H1 (cell line): ENCODE measurements around the gene CENPM. TPM values are rescaled to one million over a fixed set of nuclear protein-coding genes. Genes with fewer than 3 reads are reported as not detected.

Experiments
- CTCF ChIA-PET: fragments of 300-600 bp; sonication (Branson Sonifier 250); formaldehyde crosslinking; loops from one replicate; lab custom pipeline; 2021; ENCODE audit not compliant: partially characterized antibody; lab: Charles Lee
- POLR2A ChIA-PET: fragments of 300-600 bp; sonication (Branson Sonifier 250); formaldehyde crosslinking; loops from one replicate; lab custom pipeline; 2021; ENCODE audit warnings: inconsistent platforms; ENCODE audit not compliant: partially characterized antibody; lab: Charles Lee
- DNase-seq, 2 experiments: peaks; one replicate each; pipeline versions ENCODE4 v3.0.0 to v3.0.0-alpha.2; 2010 to 2022; ENCODE audit warnings: low spot score in 2 of 2, low read depth in 1 of 2, mixed read lengths in 1 of 2
- FAIRE-seq: peaks from 2 replicates; lab custom pipeline; 2011; peaks lifted over from hg19 to GRCh38; lab: Jason Lieb, UNC
- H2AFZ ChIP-seq: 2 replicates; pipeline ENCODE4 v1.8.1; 2012; ENCODE audit warnings: low read length, inconsistent platforms
- H2AK5ac ChIP-seq: 2 replicates; pipeline ENCODE4 v1.6.1; 2013; ENCODE audit warnings: low read depth, low read length
- H2BK120ac ChIP-seq: replicated peaks from 2 replicates; pipeline ENCODE3; 2013; ENCODE audit warnings: low read depth, low read length, inconsistent platforms
- H2BK12ac ChIP-seq: 2 replicates; pipeline ENCODE4 v1.6.1; 2013; ENCODE audit warnings: low read depth, low read length
- H2BK15ac ChIP-seq: 2 replicates; pipeline ENCODE4 v1.6.1; 2013; ENCODE audit warnings: low read length
- H2BK20ac ChIP-seq: 2 replicates; pipeline ENCODE4 v1.6.1; 2013; ENCODE audit warnings: low read length
- H2BK5ac ChIP-seq: 2 replicates; pipeline ENCODE4 v1.6.1; 2013; ENCODE audit warnings: low read depth, low read length
- H3K14ac ChIP-seq: 2 replicates; pipeline ENCODE4 v1.6.1; 2013; ENCODE audit warnings: inconsistent platforms; ENCODE audit not compliant: insufficient read length
- H3K18ac ChIP-seq: 2 replicates; pipeline ENCODE4 v1.6.1; 2013; ENCODE audit warnings: low read length; ENCODE audit errors: extremely low read depth
- H3K23ac ChIP-seq: 2 replicates; pipeline ENCODE4 v1.6.1; 2013; ENCODE audit warnings: inconsistent platforms; ENCODE audit not compliant: insufficient read length
- H3K23me2 ChIP-seq: 2 replicates; pipeline ENCODE4 v1.6.1; 2013; ENCODE audit warnings: low read depth, low read length
- H3K27ac ChIP-seq: 2 replicates; pipeline ENCODE4 v1.6.1; 2011; ENCODE audit warnings: low read depth, low read length, inconsistent platforms
- H3K27me3 ChIP-seq, 4 experiments: replicated peaks in 1 of 4; 1 replicate in 1 of 4; 2 replicates in 3 of 4; pipeline versions ENCODE4 v1.6.1 to v1.8.1; 2011 to 2013; ENCODE audit warnings: low read length in 3 of 4, mild to moderate bottlenecking in 3 of 4, inconsistent platforms in 2 of 4, mixed read lengths in 2 of 4, moderate library complexity in 1 of 4; ENCODE audit not compliant: control insufficient read depth in 3 of 4, insufficient read depth in 3 of 4; ENCODE audit errors: extremely low read depth in 1 of 4
- H3K36me3 ChIP-seq, 4 experiments: 2 replicates each; pipeline versions ENCODE4 v1.6.1 to v1.8.1; 2011 to 2013; ENCODE audit warnings: mild to moderate bottlenecking in 4 of 4, low read length in 3 of 4, moderate library complexity in 2 of 4, control low read depth in 1 of 4, inconsistent platforms in 1 of 4; ENCODE audit not compliant: insufficient read depth in 4 of 4, control insufficient read depth in 2 of 4
- H3K4ac ChIP-seq: replicated peaks from 2 replicates; pipeline ENCODE3; 2013; ENCODE audit warnings: low read length, low read depth, mixed read lengths, inconsistent platforms; ENCODE audit not compliant: insufficient read length
- H3K4me1 ChIP-seq, 4 experiments: replicated peaks in 1 of 4; 1 replicate in 1 of 4; 2 replicates in 3 of 4; pipeline versions ENCODE4 v1.6.1 to v1.8.1; 2011 to 2013; ENCODE audit warnings: low read length in 3 of 4, inconsistent platforms in 2 of 4, mixed read lengths in 1 of 4; ENCODE audit not compliant: insufficient read depth in 4 of 4, control insufficient read depth in 3 of 4
- H3K4me2 ChIP-seq, 2 experiments: 2 replicates each; pipeline versions ENCODE4 v1.6.1 to v1.8.1; 2011 to 2013; ENCODE audit warnings: low read depth in 2 of 2, low read length in 2 of 2, control low read depth in 1 of 2, inconsistent platforms in 1 of 2, mild to moderate bottlenecking in 1 of 2; ENCODE audit not compliant: insufficient read depth in 1 of 2
- H3K4me3 ChIP-seq, 4 experiments: fragments of 200-600, 300-600 bp in 1 of 4; sonication (generic), shearing (Covaris generic), sonication (Bioruptor Twin) in 1 of 4; 2 replicates each; pipeline versions ENCODE4 v1.5.1 to v1.8.1; 2011 to 2016; ENCODE audit warnings: low read length in 4 of 4, low read depth in 3 of 4, control low read depth in 2 of 4, inconsistent platforms in 2 of 4, mild to moderate bottlenecking in 2 of 4, mixed read lengths in 1 of 4, moderate library complexity in 1 of 4; ENCODE audit not compliant: insufficient read depth in 2 of 4; ENCODE audit errors: extremely low read depth in 1 of 4
- H3K56ac ChIP-seq: replicated peaks from 2 replicates; pipeline ENCODE3; 2013; ENCODE audit warnings: low read depth, mild to moderate bottlenecking, mixed read lengths, low read length, inconsistent platforms; ENCODE audit not compliant: insufficient read length
- H3K79me1 ChIP-seq: 2 replicates; pipeline ENCODE4 v1.6.1; 2013; ENCODE audit warnings: low read depth, low read length, control low read depth
- H3K79me2 ChIP-seq, 2 experiments: 2 replicates each; pipeline versions ENCODE4 v1.6.1 to v1.8.1; 2012 to 2013; ENCODE audit warnings: low read length in 2 of 2, mild to moderate bottlenecking in 2 of 2, inconsistent platforms in 1 of 2; ENCODE audit not compliant: insufficient read depth in 2 of 2, control insufficient read depth in 1 of 2
- H3K9ac ChIP-seq, 4 experiments: replicated peaks in 1 of 4; 1 replicate in 1 of 4; 2 replicates in 3 of 4; pipeline versions ENCODE4 v1.6.1 to v1.8.1; 2011 to 2013; ENCODE audit warnings: low read depth in 3 of 4, low read length in 3 of 4, control low read depth in 2 of 4, mild to moderate bottlenecking in 2 of 4, moderate library complexity in 2 of 4, inconsistent platforms in 1 of 4; ENCODE audit errors: extremely low read depth in 1 of 4
- H3K9me3 ChIP-seq, 2 experiments: 2 replicates each; pipeline versions ENCODE4 v1.6.1 to v1.8.1; 2012 to 2013; ENCODE audit warnings: mild to moderate bottlenecking in 2 of 2, moderate library complexity in 2 of 2, control low read depth in 1 of 2, inconsistent platforms in 1 of 2, low read depth in 1 of 2, low read length in 1 of 2, mixed read lengths in 1 of 2; ENCODE audit not compliant: insufficient read depth in 2 of 2
- H4K20me1 ChIP-seq, 2 experiments: replicated peaks in 1 of 2; 2 replicates each; pipeline versions ENCODE3 to v1.8.1; 2011 to 2013; ENCODE audit warnings: inconsistent platforms in 2 of 2, low read length in 2 of 2, mild to moderate bottlenecking in 1 of 2; ENCODE audit not compliant: insufficient read depth in 2 of 2, control insufficient read depth in 1 of 2
- H4K5ac ChIP-seq: 2 replicates; pipeline ENCODE4 v1.6.1; 2013; ENCODE audit warnings: low read length, low read depth, mixed read lengths, inconsistent platforms; ENCODE audit not compliant: insufficient read length
- H4K8ac ChIP-seq: 2 replicates; pipeline ENCODE4 v1.8.0; 2013; ENCODE audit warnings: mild to moderate bottlenecking, moderate library complexity, low read length, inconsistent platforms; ENCODE audit not compliant: insufficient read depth; ENCODE audit errors: extremely low read depth
- H4K91ac ChIP-seq: replicated peaks from 2 replicates; pipeline ENCODE3; 2013; ENCODE audit warnings: low read length, mixed read lengths, inconsistent platforms; ENCODE audit not compliant: insufficient read length
- ASH2L ChIP-seq: fragments of 200-600, 300-600 bp; sonication (generic); IDR thresholded peaks from one replicate; pipeline ENCODE4 v1.7.1; 2017; ENCODE audit warnings: low read length
- BACH1 ChIP-seq: IDR thresholded peaks from 2 replicates; pipeline ENCODE4 v1.6.1; 2012; ENCODE audit warnings: low read length, improper control_type of control experiment
- CHD1 ChIP-seq: IDR thresholded peaks from 2 replicates; pipeline ENCODE4 v1.6.1; 2012; ENCODE audit warnings: low read depth, low read length, improper control_type of control experiment
- CTCF ChIP-seq, 3 experiments: IDR thresholded peaks; 1 replicate in 2 of 3; 2 replicates in 1 of 3; pipeline versions ENCODE4 v1.5.1 to v1.6.1; 2011; ENCODE audit warnings: low read length in 3 of 3, mild to moderate bottlenecking in 3 of 3, inconsistent platforms in 2 of 3, low read depth in 1 of 3, moderate library complexity in 1 of 3; ENCODE audit not compliant: insufficient read depth in 1 of 3; ENCODE audit errors: control extremely low read depth in 1 of 3
- MAFK ChIP-seq: IDR thresholded peaks from 2 replicates; pipeline ENCODE4 v1.6.1; 2012; ENCODE audit warnings: low read depth, mild to moderate bottlenecking, improper control_type of control experiment, low read length
- RAD21 ChIP-seq, 2 experiments: IDR thresholded peaks in 1 of 2; conservative IDR thresholded peaks in 1 of 2; 2 replicates each; pipeline ENCODE4 v1.6.1; 2011; ENCODE audit warnings: low read depth in 2 of 2, low read length in 2 of 2, improper control_type of control experiment in 1 of 2, inconsistent platforms in 1 of 2, mild to moderate bottlenecking in 1 of 2, moderate library complexity in 1 of 2
- USF2 ChIP-seq: IDR thresholded peaks from 2 replicates; pipeline ENCODE4 v1.6.1; 2011; ENCODE audit warnings: low read length, improper control_type of control experiment
- WGBS, 2 experiments: shearing (Covaris generic) in 1 of 2; methylation state at CpG; one replicate each; pipeline versions ENCODE4 v1.1.6 to v1.1.7; 2013 to 2015; ENCODE audit warnings: low lambda C conversion rate in 2 of 2, mixed read lengths in 2 of 2, inconsistent platforms in 1 of 2, low coverage in 1 of 2, missing lambda C conversion rate in 1 of 2; ENCODE audit not compliant: insufficient replicate concordance in 2 of 2, insufficient coverage in 1 of 2, insufficient read length in 1 of 2; ENCODE audit errors: extremely low coverage in 1 of 2, missing lambda C conversion rate in 1 of 2; 5-methylcytosine and 5-hydroxymethylcytosine counted together
- polyA plus RNA-seq, 7 experiments: library from polyadenylated mRNA; depleted of rRNA in 3 of 7; stranded (reverse) in 5 of 7; unstranded in 2 of 7; fragments of >200 nt in 5 of 7; fragments of 200-250 nt in 2 of 7; gene quantifications; 1 replicate in 5 of 7; 2 replicates in 1 of 7; 4 replicates in 1 of 7; pipeline versions ENCODE4 v1.2.1 to v1.2.3, GENCODE V29; 2011 to 2013; ENCODE audit warnings: missing spikeins in 2 of 7, mixed read lengths in 2 of 7
- total RNA-seq: library from RNA; stranded (reverse); fragmentation: NEBNext Ultra II Directional; extraction: Animal tissue kit (Norgen Biotek cat#: 25700); gene quantifications from 2 replicates; pipeline ENCODE4 v1.2.1, GENCODE V29; 2021

The CENPM gene
- total and polyA plus RNA-seq, 2 of the 8 experiments (the other 6 are each of a cell fraction or from before 2014, with no cell fraction given), result 32.0 to 80.4 TPM

GRCh38 chr22:41966607-41967240 lies 19.8 kb upstream of the CENPM start:
- 0 out of 2 replicates have a peak overlapping the region, but pooled peaks have one; percentile 6 for H2BK15ac ChIP-seq
- CTCF ChIA-PET, result interaction anchor here (0.6 to 10.8 kb wide), 28 partner anchors 9 to 1602 kb away, joined by 3 to 116 read pairs (median 5); partner anchors contain the start of genes CENPM, NDUFA6 and SMIM45
- no peak overlapping the region for H4K8ac ChIP-seq
- no peak overlapping the region for H3K27ac ChIP-seq
- H3K56ac ChIP-seq, result no peak overlapping the region
- H3K27me3 ChIP-seq, result no peaks in the 10 kb centered on the region; a peak in 2 of 7 replicates
- H3K4me3 ChIP-seq, result no peak overlapping the region
- no peak overlapping the region for H3K23ac ChIP-seq
- H3K4me2 ChIP-seq, result peak overlapping the region in 1 of 2 experiments; percentile 15; a peak in 1 of 4 replicates
- no peaks in the 10 kb centered on the region for H3K36me3 ChIP-seq
- H4K5ac ChIP-seq, result no peak overlapping the region
- H4K91ac ChIP-seq, result peak overlapping the region; percentile 15
- FAIRE-seq, result peak; percentile 92
- no peaks in the 10 kb centered on the region for H3K23me2 ChIP-seq
- TF ChIP-seq MAFK (peak; percentile 49; the same call in 1 of the 2 replicates), CTCF (IDR thresholded peaks at IDR 0.05; ENCODE audit: control extremely low read depth in 1 of 3, insufficient read depth in 1 of 3, low read depth in 1 of 3, low read length in 3 of 3) (peak; percentile 18 to 63 (median 56)), USF2 (no peak), CHD1 (no peak), RAD21 (IDR thresholded peaks at IDR 0.05 in 1 of 2, conservative IDR thresholded peaks at IDR 0.05 in 1 of 2; ENCODE audit: low read depth in 2 of 2, low read length in 2 of 2) (peak; percentile 75 to 80), BACH1 (peak; percentile 68), ASH2L (peak; percentile 51)
- H3K9me3 ChIP-seq, result no peaks in the 10 kb centered on the region
- no peak overlapping the region for H2BK20ac ChIP-seq
- H3K79me2 ChIP-seq, result no peaks in the 10 kb centered on the region
- no peak overlapping the region; the same call in 1 of the 2 replicates for H3K18ac ChIP-seq
- H2AFZ ChIP-seq, result no peak overlapping the region
- H2AK5ac ChIP-seq, result no peak overlapping the region
- H2BK12ac ChIP-seq, result no peak overlapping the region; the same call in 1 of the 2 replicates
- H3K79me1 ChIP-seq, result no peaks in the 10 kb centered on the region
- peak overlapping the region in 1 of 4 experiments; percentile 34; a peak in 2 of 7 replicates for H3K9ac ChIP-seq
- no peak overlapping the region for H3K4ac ChIP-seq
- POLR2A ChIA-PET, result interaction anchor here (0.9 to 1.6 kb wide), 2 partner anchors 9 to 123 kb away, joined by 3 to 4 read pairs; partner anchors contain the start of gene NDUFA6
- no peak overlapping the region for H2BK5ac ChIP-seq
- WGBS, 2 experiments, result 58% methylated on average over 8 of the region's 8 CpGs; no CpG with 5 or more reads in 1 of the 2 experiments
- peak in 1 of 2 experiments; percentile 62 for DNase-seq
- H4K20me1 ChIP-seq, result no peaks in the 10 kb centered on the region
- H3K4me1 ChIP-seq, result peaks cover 1 to 18% (median 4%) of the 10 kb centered on the region in 4 experiments; a peak in 6 of 7 replicates
- no peak overlapping the region for H3K14ac ChIP-seq
- no peak overlapping the region for H2BK120ac ChIP-seq
